Choroid plexus epithelial cell (primary cell): Measurements from ENCODE around the gene TICRR.

Source experiments
- DNase-seq: peaks from one replicate; pipeline ENCODE4 v3.0.0-alpha.2; 2010; ENCODE audit warnings: low read depth
- H3K4me3 ChIP-seq: 2 replicates; pipeline ENCODE4 v1.5.1; 2011; ENCODE audit warnings: low read depth, mild to moderate bottlenecking, control low read depth, low read length, moderate library complexity
- CTCF ChIP-seq: conservative IDR thresholded peaks from 2 replicates; pipeline ENCODE4 v1.5.1; 2011; ENCODE audit warnings: low read depth, mild to moderate bottlenecking, control low read depth, inconsistent platforms, low read length, moderate library complexity

TICRR gene

DNA sequence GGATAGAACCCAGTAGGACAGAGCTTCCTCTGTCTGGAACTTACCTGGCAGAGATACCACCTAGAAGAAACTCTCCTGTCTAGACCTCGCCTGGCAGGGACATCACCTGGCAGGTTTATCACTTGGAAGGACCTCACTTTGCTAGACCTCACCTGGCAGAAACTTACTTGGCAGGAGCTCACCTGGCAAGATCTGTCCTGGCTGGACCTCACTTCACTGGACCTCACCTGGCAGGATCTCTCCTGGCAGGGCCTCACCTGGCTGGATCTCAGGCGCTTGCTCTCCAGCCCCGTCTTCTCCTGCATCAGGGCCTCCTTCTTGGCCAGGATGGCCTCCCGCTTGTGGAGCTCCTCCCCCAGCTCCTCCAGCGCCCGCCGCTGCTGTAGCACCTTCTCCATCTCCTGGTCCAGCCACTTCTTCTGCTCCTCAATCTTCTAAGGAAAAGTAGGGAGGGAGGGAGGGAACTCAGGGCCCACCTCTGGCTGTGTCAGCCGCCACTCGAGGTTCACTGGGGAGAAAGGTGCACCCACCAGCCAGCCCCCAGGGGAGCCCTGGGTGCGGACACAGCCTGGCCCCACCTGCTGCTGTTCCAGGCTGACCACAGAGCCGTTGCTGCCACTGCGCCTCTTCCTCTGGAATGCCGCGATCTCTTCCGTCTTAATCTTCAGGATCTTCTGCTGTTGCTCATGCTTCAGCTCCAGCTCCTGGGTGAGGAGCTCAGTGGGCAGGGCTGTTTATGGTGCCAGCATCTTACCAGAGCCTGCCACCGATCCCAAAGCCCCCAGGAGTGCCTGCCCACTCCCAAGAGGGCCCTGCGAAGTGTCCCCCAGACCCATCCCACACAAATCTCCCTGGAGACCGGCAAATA lies 57.5 kb downstream of the TICRR start:
- no peak for TF ChIP-seq CTCF
- H3K4me3 ChIP-seq: no peak overlapping the region
- DNase-seq: no peak

DNA sequence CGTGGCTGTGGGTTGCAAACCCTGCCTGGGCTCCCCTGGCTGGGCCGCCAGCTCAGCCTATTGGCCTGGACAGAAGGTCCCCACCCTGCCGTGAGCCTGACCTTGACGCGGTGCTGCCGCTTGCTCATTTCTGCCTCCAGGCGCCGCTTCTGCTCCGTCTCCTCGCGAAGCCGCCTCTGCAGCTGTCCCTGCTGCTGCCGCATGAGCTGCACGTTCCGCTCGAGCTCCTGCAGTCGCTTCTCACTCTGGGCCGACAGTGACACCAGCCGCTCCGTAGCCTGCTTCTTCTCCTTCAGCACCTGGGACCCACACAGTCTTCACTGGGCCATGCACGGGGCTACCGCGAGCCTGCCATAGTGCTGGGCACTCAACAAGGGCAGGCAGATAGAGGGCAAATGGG lies 58.3 kb downstream of the TICRR start:
- TF ChIP-seq CTCF: no peak
- no peak overlapping the region for H3K4me3 ChIP-seq
- no peak for DNase-seq

GRCh38 chr15:89640245-89640644 lies 65.0 kb downstream of the TICRR start:
- no peak for DNase-seq
- TF ChIP-seq CTCF: no peak
- no peak overlapping the region for H3K4me3 ChIP-seq

- no peak overlapping the region for H3K4me3 ChIP-seq
- no peak for TF ChIP-seq CTCF
- DNase-seq: no peak
Measured at GRCh38 chr15:89641053-89641452, 65.8 kb downstream of the TICRR start.

- no peak for TF ChIP-seq CTCF
- H3K4me3 ChIP-seq: no peak overlapping the region
- DNase-seq: no peak
Measured at GRCh38 chr15:89642106-89642505, 66.8 kb downstream of the TICRR start.

DNA sequence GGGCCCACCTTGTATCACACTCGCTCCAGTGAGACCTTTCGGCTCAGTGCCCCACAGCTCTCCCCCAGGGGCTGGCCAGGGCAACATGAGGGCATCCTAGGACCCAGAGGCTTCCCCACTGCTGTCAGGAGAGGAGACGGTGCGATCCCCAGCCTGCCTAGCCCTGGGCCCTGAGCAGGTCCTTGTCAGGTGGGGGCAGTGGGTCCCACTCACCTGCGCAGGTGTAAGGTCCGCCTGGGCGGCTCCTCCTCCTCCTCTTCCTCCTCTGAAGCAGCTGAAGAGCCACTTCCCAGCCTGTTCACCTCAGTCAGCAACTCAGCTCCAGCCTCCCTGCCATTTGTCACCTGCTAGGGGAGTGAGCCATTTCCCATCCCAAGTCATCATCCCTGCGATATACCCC lies 70.4 kb downstream of the TICRR start:
- no peak for TF ChIP-seq CTCF
- DNase-seq: no peak
- no peak overlapping the region for H3K4me3 ChIP-seq

DNA sequence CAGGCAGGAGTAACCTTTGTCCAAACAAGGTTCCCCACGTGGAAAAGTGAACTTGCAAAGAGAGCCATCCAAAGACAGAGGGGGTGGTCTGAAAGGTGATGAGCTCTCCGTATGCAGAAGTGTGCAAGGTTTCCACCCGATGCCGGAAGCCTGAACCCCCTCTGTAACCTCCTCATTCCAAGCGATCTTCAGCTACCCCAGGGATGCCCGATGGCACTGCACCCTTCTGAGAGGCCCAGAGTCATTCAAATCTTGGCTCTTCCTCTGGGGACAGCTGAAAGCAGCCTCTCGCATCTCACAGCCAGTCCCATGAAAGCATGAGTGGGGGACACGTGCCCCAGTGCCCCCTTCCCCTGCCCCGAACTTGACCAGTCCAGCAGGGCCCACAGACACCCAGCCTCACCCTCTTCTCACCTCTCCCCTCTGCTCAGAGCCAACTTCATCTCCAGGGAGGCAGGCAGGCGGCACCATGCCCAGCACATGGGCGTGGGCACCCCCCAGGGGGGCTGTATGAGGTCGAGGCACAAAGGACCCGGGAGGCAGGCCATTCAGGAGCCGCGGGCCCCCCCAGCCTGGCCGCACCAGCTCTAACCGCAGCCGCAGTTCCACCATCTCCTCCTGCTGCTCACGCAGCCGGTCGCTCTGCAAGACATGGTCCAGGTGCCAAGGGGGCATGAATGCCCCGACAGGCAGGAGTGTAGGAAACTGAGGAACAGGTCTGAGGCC lies 71.3 kb downstream of the TICRR start:
- no peak for TF ChIP-seq CTCF
- H3K4me3 ChIP-seq: no peak overlapping the region
- no peak for DNase-seq
